Kidney epithelial cell (primary cell): ENCODE results near the gene ST6GAL1. TPM values are rescaled to one million over a fixed set of nuclear protein-coding genes. Genes with fewer than 3 reads are reported as not detected.

Experiments used
- DNase-seq: peaks from one replicate; pipeline ENCODE4 v3.0.0-alpha.2; 2010; ENCODE audit warnings: low read depth
- H3K27me3 ChIP-seq: 2 replicates; pipeline ENCODE4 v1.6.0; 2011; ENCODE audit warnings: low read length; ENCODE audit not compliant: control insufficient read depth, insufficient read depth
- H3K36me3 ChIP-seq: 2 replicates; pipeline ENCODE4 v1.5.1; 2011; ENCODE audit warnings: low read length; ENCODE audit not compliant: control insufficient read depth, insufficient read depth
- H3K4me3 ChIP-seq: 2 replicates; pipeline ENCODE4 v1.5.1; 2011; ENCODE audit warnings: low read depth, mild to moderate bottlenecking, control low read depth, low read length
- total RNA-seq: library from RNA; depleted of rRNA; stranded (reverse); fragments of >200 nt; gene quantifications from 2 replicates; pipeline ENCODE4 v1.2.3, GENCODE V29; 2015
- TF ChIP-seq, protein P1 (sequence below): IDR thresholded peaks from 2 replicates; pipeline ENCODE4 v1.5.1; 2011; ENCODE audit warnings: mild to moderate bottlenecking, moderate library complexity, low read length, control low read depth, inconsistent platforms; ENCODE audit not compliant: insufficient read depth, poor library complexity, severe bottlenecking

ST6GAL1 gene
- total RNA-seq, 1 donor from 2014 or later = 44.7 TPM

DNA sequence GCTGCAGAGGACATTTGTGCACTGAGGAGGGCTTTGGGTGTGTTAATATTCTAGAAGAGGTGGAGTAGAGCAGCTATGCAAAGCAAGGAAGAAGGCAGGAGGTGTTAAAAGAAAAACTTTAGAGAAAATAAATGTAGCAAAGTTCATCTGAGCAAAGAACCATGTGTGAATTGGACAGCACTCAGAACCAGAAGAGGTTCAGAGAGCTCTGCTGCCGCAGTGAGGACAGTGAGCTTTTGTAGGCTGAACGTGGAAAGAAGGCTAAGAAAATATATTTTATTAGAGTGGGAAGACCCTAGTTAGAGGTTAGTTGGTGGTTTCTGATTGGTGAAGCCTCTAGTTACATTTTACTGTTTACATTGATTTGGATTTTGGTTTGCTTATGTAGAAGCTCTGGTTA, 50.7 kb downstream of the ST6GAL1 start:
- DNase-seq = no peak
- H3K4me3 ChIP-seq = no peak overlapping the region
- no peaks in the 10 kb centered on the region for H3K27me3 ChIP-seq
- no peaks in the 10 kb centered on the region for H3K36me3 ChIP-seq
- TF ChIP-seq, protein P1, sequence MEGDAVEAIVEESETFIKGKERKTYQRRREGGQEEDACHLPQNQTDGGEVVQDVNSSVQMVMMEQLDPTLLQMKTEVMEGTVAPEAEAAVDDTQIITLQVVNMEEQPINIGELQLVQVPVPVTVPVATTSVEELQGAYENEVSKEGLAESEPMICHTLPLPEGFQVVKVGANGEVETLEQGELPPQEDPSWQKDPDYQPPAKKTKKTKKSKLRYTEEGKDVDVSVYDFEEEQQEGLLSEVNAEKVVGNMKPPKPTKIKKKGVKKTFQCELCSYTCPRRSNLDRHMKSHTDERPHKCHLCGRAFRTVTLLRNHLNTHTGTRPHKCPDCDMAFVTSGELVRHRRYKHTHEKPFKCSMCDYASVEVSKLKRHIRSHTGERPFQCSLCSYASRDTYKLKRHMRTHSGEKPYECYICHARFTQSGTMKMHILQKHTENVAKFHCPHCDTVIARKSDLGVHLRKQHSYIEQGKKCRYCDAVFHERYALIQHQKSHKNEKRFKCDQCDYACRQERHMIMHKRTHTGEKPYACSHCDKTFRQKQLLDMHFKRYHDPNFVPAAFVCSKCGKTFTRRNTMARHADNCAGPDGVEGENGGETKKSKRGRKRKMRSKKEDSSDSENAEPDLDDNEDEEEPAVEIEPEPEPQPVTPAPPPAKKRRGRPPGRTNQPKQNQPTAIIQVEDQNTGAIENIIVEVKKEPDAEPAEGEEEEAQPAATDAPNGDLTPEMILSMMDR = no peak

DNA sequence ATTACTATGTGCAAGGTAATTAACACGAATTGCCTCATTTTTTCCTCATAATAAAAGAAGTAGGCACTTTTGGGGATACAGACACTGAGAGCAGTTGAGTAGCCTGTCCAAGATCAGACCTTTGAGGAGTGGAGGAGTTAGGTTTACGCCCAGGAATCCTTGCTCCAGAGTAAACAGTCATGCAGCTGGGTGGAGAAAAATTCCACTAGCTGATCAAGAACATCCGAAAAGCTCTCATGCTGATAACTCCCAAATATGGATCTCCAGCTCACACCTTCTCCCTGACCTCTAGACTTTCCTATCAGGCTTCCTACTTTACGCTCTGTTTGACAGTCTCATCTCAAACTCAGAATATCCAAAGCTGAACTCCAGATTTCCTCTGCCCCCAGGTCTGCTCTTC, 53.3 kb downstream of the ST6GAL1 start:
- no peak overlapping the region for H3K4me3 ChIP-seq
- DNase-seq = no peak
- TF ChIP-seq, protein P1 = no peak
- H3K36me3 ChIP-seq = no peaks in the 10 kb centered on the region
- no peaks in the 10 kb centered on the region for H3K27me3 ChIP-seq

GRCh38 chr3:186984064-186984463, 53.7 kb downstream of the ST6GAL1 start:
- Histone ChIP-seq H3K27me3 (no peaks in the 10 kb centered on the region), H3K4me3 (no peak overlapping the region), H3K36me3 (no peaks in the 10 kb centered on the region)
- TF ChIP-seq, protein P1 = no peak
- DNase-seq = no peak

- DNase-seq = no peak
These were observed 55.5 kb downstream of the ST6GAL1 start for GRCh38 chr3:186985661-186986364.

DNA sequence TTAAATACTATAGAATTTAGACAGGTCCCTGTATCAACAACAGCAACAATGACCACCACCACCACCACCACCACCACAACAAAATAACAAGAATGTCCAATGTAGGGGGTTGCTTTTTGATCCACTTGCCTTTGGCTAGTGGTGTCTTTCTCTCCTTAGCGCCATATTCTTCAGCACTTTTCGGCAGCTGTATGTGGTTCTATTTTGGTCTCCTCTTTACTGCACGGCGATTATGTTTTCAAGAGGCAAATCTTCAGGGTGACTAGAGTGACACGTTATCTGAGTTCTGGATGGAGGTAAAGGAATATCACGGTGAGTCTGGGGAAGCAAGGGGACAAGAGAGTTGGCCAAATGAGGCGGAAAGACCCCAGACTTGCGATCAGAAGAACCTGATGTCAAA, 56.1 kb downstream of the ST6GAL1 start:
- DNase-seq = no peak
- no peak overlapping the region for H3K4me3 ChIP-seq
- TF ChIP-seq, protein P1 = no peak
- H3K27me3 ChIP-seq = no peaks in the 10 kb centered on the region
- no peaks in the 10 kb centered on the region for H3K36me3 ChIP-seq

More at GRCh38 chr3:186985661-186986364, 55.5 kb downstream of the ST6GAL1 start:
- no peaks in the 10 kb centered on the region for H3K36me3 ChIP-seq
- no peaks in the 10 kb centered on the region for H3K27me3 ChIP-seq
- TF ChIP-seq, protein P1 = no peak
- H3K4me3 ChIP-seq = no peak overlapping the region

- H3K36me3 ChIP-seq = no peaks in the 10 kb centered on the region
- DNase-seq = no peak
- TF ChIP-seq, protein P1 = no peak
- no peak overlapping the region for H3K4me3 ChIP-seq
- no peaks in the 10 kb centered on the region for H3K27me3 ChIP-seq
These were observed 56.5 kb downstream of the ST6GAL1 start for GRCh38 chr3:186986816-186987215.
